GM12891 (cell line): ENCODE data around the gene GRM8.
"Not testable (repeated sequence)": the region's sequence is repeated elsewhere in the genome, so short reads cannot be mapped to it uniquely, and the experiment has no call there.

Source experiments
- DNase-seq: peaks from one replicate; pipeline ENCODE4 v3.0.0; 2011; ENCODE audit warnings: low spot score; ENCODE audit not compliant: insufficient read length
- FAIRE-seq: peaks from 2 replicates; lab custom pipeline; 2011; peaks lifted over from hg19 to GRCh38; lab: Jason Lieb, UNC
- PAX5 ChIP-seq: IDR thresholded peaks from 2 replicates; pipeline ENCODE4 v1.6.1; 2011; ENCODE audit warnings: low read length, moderate library complexity, mild to moderate bottlenecking; ENCODE audit not compliant: insufficient read depth, severe bottlenecking
- POLR2A ChIP-seq: IDR thresholded peaks from 2 replicates; pipeline ENCODE4 v1.6.1; 2011; ENCODE audit warnings: low read depth, low read length, control low read depth
- POLR2AphosphoS5 ChIP-seq: IDR thresholded peaks from 2 replicates; pipeline ENCODE4 v1.6.1; 2011; ENCODE audit warnings: low read depth, low read length, control low read depth
- POU2F2 ChIP-seq: IDR thresholded peaks from 2 replicates; pipeline ENCODE4 v1.6.1; 2011; ENCODE audit warnings: low read depth, mild to moderate bottlenecking, control low read depth, low read length, moderate library complexity
- SPI1 ChIP-seq: IDR thresholded peaks from 2 replicates; pipeline ENCODE4 v1.6.1; 2011; ENCODE audit warnings: low read depth, low read length, control low read depth
- TAF1 ChIP-seq: IDR thresholded peaks from 2 replicates; pipeline ENCODE4 v1.6.1; 2011; ENCODE audit warnings: low read depth, low read length, control low read depth

The GRM8 gene

GRCh38 chr7:126881315-126881714, 371.4 kb downstream of the GRM8 start:
- FAIRE-seq (no peak), DNase-seq (no peak)
- TF ChIP-seq POLR2A (no peak), SPI1 (no peak), TAF1 (no peak), PAX5 (no peak), POLR2AphosphoS5 (no peak), POU2F2 (no peak)

- DNase-seq, FAIRE-seq: not testable (repeated sequence)
Observed at GRCh38 chr7:126876536-126876935, 376.2 kb downstream of the GRM8 start.

DNA sequence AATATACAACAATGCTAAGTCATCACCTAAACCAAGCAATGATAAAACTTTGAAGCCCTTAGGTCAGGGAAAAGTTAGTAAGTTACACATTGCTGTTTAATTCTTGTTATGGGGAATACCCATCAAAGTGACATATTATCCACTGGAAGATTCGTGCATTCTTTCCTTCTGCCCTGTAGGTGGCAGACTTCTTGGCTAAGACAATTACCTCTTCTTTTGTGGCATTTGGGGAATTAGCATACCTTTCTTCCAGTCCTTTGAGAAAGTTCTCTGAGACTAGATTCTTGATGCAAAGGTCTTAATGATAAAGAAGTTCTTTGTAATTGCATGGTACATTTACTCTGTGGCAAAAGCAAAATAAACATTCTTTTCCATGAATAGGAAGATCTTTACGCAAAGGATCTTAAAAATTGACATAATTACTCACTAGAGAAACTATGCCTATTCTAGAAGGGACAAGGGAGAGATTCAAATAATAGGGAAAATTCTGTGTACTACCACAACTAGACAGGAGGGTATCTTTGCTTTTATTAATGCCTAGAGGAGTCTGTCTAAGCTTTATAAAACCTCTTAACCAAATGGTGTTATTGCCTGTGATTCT, 395.9 kb downstream of the GRM8 start:
- FAIRE-seq (no peak), DNase-seq (no peak)
- TF ChIP-seq SPI1 (no peak), PAX5 (no peak), POLR2A (no peak), POU2F2 (no peak), TAF1 (no peak), POLR2AphosphoS5 (no peak)

DNA sequence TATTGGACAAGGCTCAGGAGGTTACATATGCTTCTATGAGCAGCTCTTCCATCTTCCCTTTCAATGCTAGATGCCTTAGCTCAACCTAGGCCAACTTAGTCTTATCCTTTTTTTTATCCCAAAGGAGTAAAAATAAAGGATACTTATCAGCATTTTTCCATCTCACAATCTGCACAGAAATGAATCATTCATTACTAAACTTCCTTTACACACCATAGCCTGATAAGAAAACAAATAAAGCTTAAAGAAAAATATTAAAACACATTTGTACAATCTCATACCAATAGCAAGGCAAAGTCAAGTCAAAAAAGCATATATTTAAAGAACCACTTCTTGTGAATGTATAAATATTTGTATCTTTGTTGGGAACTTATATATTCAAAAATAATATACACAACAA, 407.4 kb downstream of the GRM8 start:
- DNase-seq (no peak), FAIRE-seq (no peak)
- no peak for TF ChIP-seq SPI1
- no peak for TF ChIP-seq POLR2A
- no peak for TF ChIP-seq POU2F2
- TF ChIP-seq TAF1: no peak
- no peak for TF ChIP-seq PAX5
- no peak for TF ChIP-seq POLR2AphosphoS5

GRCh38 chr7:126843883-126844282, 408.9 kb downstream of the GRM8 start:
- TF ChIP-seq POLR2AphosphoS5 (no peak), POU2F2 (no peak), SPI1 (no peak), TAF1 (no peak), PAX5 (no peak), POLR2A (no peak)
- FAIRE-seq (no peak), DNase-seq (no peak)

DNA sequence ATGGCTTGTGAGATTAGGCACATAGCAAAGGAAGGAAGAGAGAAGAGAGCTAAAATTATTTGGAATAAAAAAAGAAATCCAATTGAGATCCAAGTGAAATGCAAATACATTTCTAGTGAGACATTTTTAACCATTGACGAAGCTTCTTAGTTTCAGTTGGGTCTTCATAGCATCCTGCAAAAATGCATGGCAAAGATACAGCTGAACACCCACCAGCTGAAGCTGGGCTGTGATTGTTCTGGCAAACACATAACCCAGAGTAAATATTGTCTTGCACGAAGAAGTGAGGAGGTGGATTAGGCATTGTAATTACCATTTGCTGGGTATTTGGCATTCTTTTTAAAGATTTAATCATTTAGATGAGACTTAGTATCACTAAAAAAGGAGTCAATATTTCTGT, 409.4 kb downstream of the GRM8 start:
- TF ChIP-seq POLR2A (no peak), SPI1 (no peak)
- DNase-seq (no peak), FAIRE-seq (no peak)

- FAIRE-seq (no peak), DNase-seq (no peak)
- TF ChIP-seq POLR2AphosphoS5 (no peak), SPI1 (no peak), POLR2A (no peak), TAF1 (no peak), POU2F2 (no peak), PAX5 (no peak)
Observed at GRCh38 chr7:126842451-126842850, 410.3 kb downstream of the GRM8 start.

- no peak for FAIRE-seq
- TF ChIP-seq TAF1 (no peak), PAX5 (no peak), POU2F2 (no peak)
- DNase-seq: no peak
Observed at GRCh38 chr7:126840869-126841268, 411.9 kb downstream of the GRM8 start.

DNA sequence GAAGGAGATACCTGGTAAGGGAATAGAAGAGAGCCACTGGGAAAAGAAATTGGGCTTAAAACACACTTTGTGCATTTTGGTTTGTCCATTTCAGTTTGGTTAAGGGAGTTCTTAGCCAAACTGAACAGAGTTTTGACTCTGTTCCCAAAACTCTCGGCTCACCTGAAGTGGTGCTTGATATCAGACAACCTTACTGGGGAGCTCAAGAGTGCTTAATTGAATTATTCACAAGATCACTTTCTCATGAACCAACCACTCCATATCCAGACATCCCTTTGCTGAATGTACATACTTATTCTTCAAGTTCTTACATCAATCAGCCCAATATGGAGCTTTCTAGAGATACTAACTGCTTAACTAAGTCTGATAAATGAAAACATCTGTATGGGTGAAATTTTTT, 413.1 kb downstream of the GRM8 start:
- no peak for FAIRE-seq
- DNase-seq: no peak
- TF ChIP-seq TAF1 (no peak), POLR2AphosphoS5 (no peak), SPI1 (no peak), POU2F2 (no peak), POLR2A (no peak), PAX5 (no peak)

DNA sequence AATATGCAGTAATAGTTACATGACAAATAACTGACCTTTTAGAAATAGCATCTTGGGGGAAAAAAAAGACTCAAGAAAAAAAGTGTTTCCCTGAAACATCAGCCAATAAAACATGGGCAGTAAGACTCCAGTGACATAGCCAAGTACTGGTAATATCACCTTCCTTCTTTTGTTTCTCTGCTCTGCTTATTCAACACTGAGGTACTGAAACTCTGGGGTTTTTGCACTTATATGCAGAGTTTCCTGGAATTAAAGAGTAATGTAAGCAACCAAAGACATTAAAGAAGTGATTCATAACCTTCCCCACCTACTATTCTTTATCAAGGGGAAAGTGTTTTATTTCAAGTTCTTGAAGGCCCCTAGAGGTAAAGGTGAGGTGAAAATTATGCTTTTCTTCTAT, 414.5 kb downstream of the GRM8 start:
- DNase-seq (no peak), FAIRE-seq (no peak)
- TF ChIP-seq POLR2A: no peak
- TF ChIP-seq POLR2AphosphoS5: no peak
- no peak for TF ChIP-seq PAX5
- no peak for TF ChIP-seq SPI1
- TF ChIP-seq TAF1: no peak
- TF ChIP-seq POU2F2: no peak

GRCh38 chr7:126831241-126831640, 421.5 kb downstream of the GRM8 start:
- DNase-seq, FAIRE-seq: not testable (repeated sequence)
